Cardiac muscle cell (in vitro differentiated cells and primary cell): Measurements from ENCODE around the gene KLF3. TPM values are rescaled to one million over a fixed set of nuclear protein-coding genes. Genes with fewer than 3 reads are reported as not detected.
A peak's percentile ranks its signal among the peaks of the same experiment; 100 is the strongest.

Experiments used
- DNase-seq, 2 donors: peaks; one replicate each; pipeline versions ENCODE4 v3.0.0 to v3.0.0-alpha.2; 2010 to 2017; ENCODE audit warnings: low read depth in 1 of 2, low spot score in 1 of 2
- H3K27ac ChIP-seq: fragments of 200-600 bp; sonication (generic); 2 replicates; pipeline ENCODE4 v1.5.1; 2016
- H3K27me3 ChIP-seq: fragments of 200-600 bp; sonication (generic); 2 replicates; pipeline ENCODE4 v1.6.0; 2016; ENCODE audit warnings: control low read depth
- H3K36me3 ChIP-seq: fragments of 200-600 bp; sonication (generic); 2 replicates; pipeline ENCODE4 v1.5.1; 2016; ENCODE audit warnings: control low read depth
- H3K4me1 ChIP-seq: fragments of 200-600 bp; sonication (generic); 2 replicates; pipeline ENCODE4 v1.8.1; 2017; ENCODE audit warnings: low read depth, mild to moderate bottlenecking, mixed run types
- H3K4me3 ChIP-seq: fragments of 200-600 bp; sonication (generic); 2 replicates; pipeline ENCODE4 v1.5.1; 2016; ENCODE audit warnings: mild to moderate bottlenecking
- H3K9me3 ChIP-seq: fragments of 200-600 bp; sonication (generic); 2 replicates; pipeline ENCODE4 v1.5.1; 2017; ENCODE audit warnings: low read depth, mild to moderate bottlenecking, control low read depth
- CTCF ChIP-seq: IDR thresholded peaks from 2 replicates; pipeline ENCODE4 v1.5.1; 2012; ENCODE audit warnings: low read depth, mild to moderate bottlenecking, low read length
- polyA plus RNA-seq: library from polyadenylated mRNA; unstranded; fragments of >200 nt; fragmentation: Nextera tagmentation; extraction: Ambion mirVana; gene quantifications from 2 replicates; pipeline ENCODE4 v1.2.1, GENCODE V29; 2016
- total RNA-seq: library from RNA; depleted of rRNA; stranded (reverse); fragments of >200 nt; gene quantifications from 2 replicates; pipeline ENCODE4 v1.2.3, GENCODE V29; 2016

Gene KLF3
- total and polyA plus RNA-seq, 2 experiments from 2014 or later, result 11.5 to 14.9 TPM

- Histone ChIP-seq H3K36me3 (no peaks in the 10 kb centered on the region), H3K27ac (no peak overlapping the region), H3K9me3 (no peaks in the 10 kb centered on the region), H3K27me3 (no peaks in the 10 kb centered on the region), H3K4me3 (no peak overlapping the region), H3K4me1 (peaks cover 53% of the 10 kb centered on the region)
- no peak for DNase-seq
- no peak for TF ChIP-seq CTCF
Observed at GRCh38 chr4:38668203-38668971, 4.4 kb downstream of the KLF3 start.

GRCh38 chr4:38669208-38669607 is 5.2 kb downstream of the KLF3 start:
- no peak for TF ChIP-seq CTCF
- DNase-seq, result peak in 1 of 2 donors; percentile 53
- H3K27ac ChIP-seq, result no peak overlapping the region
- no peaks in the 10 kb centered on the region for H3K27me3 ChIP-seq
- peaks cover 61% of the 10 kb centered on the region for H3K4me1 ChIP-seq
- no peak overlapping the region for H3K4me3 ChIP-seq
- H3K36me3 ChIP-seq, result no peaks in the 10 kb centered on the region
- H3K9me3 ChIP-seq, result no peaks in the 10 kb centered on the region

GRCh38 chr4:38670109-38670901 is 6.3 kb downstream of the KLF3 start:
- no peak overlapping the region for H3K27ac ChIP-seq
- DNase-seq, result no peak

GRCh38 chr4:38670939-38671591 is 7.1 kb downstream of the KLF3 start:
- Histone ChIP-seq H3K27ac (no peak overlapping the region), H3K4me3 (no peak overlapping the region), H3K9me3 (no peaks in the 10 kb centered on the region), H3K27me3 (no peaks in the 10 kb centered on the region), H3K4me1 (peaks cover 64% of the 10 kb centered on the region), H3K36me3 (no peaks in the 10 kb centered on the region)
- TF ChIP-seq CTCF, result no peak
- no peak for DNase-seq

More at GRCh38 chr4:38670109-38670901, 6.3 kb downstream of the KLF3 start:
- H3K27me3 ChIP-seq, result no peaks in the 10 kb centered on the region
- H3K9me3 ChIP-seq, result no peaks in the 10 kb centered on the region
- no peak for TF ChIP-seq CTCF
- no peaks in the 10 kb centered on the region for H3K36me3 ChIP-seq
- peaks cover 70% of the 10 kb centered on the region for H3K4me1 ChIP-seq
- H3K4me3 ChIP-seq, result no peak overlapping the region

- no peak overlapping the region for H3K27ac ChIP-seq
- no peaks in the 10 kb centered on the region for H3K36me3 ChIP-seq
- no peak for TF ChIP-seq CTCF
Observed at GRCh38 chr4:38671592-38671940, 7.6 kb downstream of the KLF3 start.

More at GRCh38 chr4:38671592-38671940, 7.6 kb downstream of the KLF3 start:
- DNase-seq, result no peak
- no peaks in the 10 kb centered on the region for H3K9me3 ChIP-seq
- peaks cover 59% of the 10 kb centered on the region for H3K4me1 ChIP-seq
- no peak overlapping the region for H3K4me3 ChIP-seq
- H3K27me3 ChIP-seq, result no peaks in the 10 kb centered on the region
